Large intestine (tissue), 12 donors: ENCODE results near the gene AXL. TPM values are rescaled to one million over a fixed set of nuclear protein-coding genes. Genes with fewer than 3 reads are reported as not detected.
"Not testable (repeated sequence)": the region's sequence is repeated elsewhere in the genome, so short reads cannot be mapped to it uniquely, and the experiment has no call there.

Source experiments
- DNase-seq, 2 donors: peaks; one replicate each; pipeline versions ENCODE4 v3.0.0 to v3.0.0-alpha.2; 2013
- H3K27ac ChIP-seq: one replicate; pipeline ENCODE4 v1.5.1; 2013; ENCODE audit warnings: low read length
- H3K27me3 ChIP-seq: 2 replicates; pipeline ENCODE4 v1.6.1; 2013; ENCODE audit warnings: low read length; ENCODE audit not compliant: control insufficient read depth, insufficient read depth
- H3K36me3 ChIP-seq: 2 replicates; pipeline ENCODE4 v1.6.1; 2013; ENCODE audit warnings: low read length; ENCODE audit not compliant: control insufficient read depth, insufficient read depth
- H3K4me1 ChIP-seq: one replicate; pipeline ENCODE4 v1.6.1; 2013; ENCODE audit warnings: low read length; ENCODE audit not compliant: control insufficient read depth, insufficient read depth
- H3K4me3 ChIP-seq: one replicate; pipeline ENCODE4 v1.5.1; 2013; ENCODE audit warnings: low read length
- H3K9me3 ChIP-seq: one replicate; pipeline ENCODE4 v1.6.1; 2013; ENCODE audit warnings: mild to moderate bottlenecking, low read depth, low read length, moderate library complexity; ENCODE audit not compliant: control insufficient read depth
- WGBS: methylation state at CpG from one replicate; pipeline ENCODE4 v1.1.5; 2013; ENCODE audit warnings: low lambda C conversion rate; ENCODE audit not compliant: insufficient coverage; 5-methylcytosine and 5-hydroxymethylcytosine counted together
- long read RNA-seq, 11 donors: transcript quantifications; one replicate each; lab custom pipeline, GENCODE V29; 2026
- polyA plus RNA-seq: library from polyadenylated mRNA; unstranded; fragments of 120-200 nt; gene quantifications from one replicate; pipeline ENCODE4 v1.2.1, GENCODE V29; 2013

AXL gene
- polyA plus RNA-seq = 16.0 TPM
- long read RNA-seq, donor 1, partial matches to known transcripts = 0 of 2 reads
- long read RNA-seq, donor 1, other reads (novel, unspliced or antisense) = 0 of 2 reads
- long read RNA-seq, donor 2, full-length matches to known transcripts = 3 of 52 reads
- long read RNA-seq, donor 2, partial matches to known transcripts = 49 of 52 reads
- long read RNA-seq, donor 2, other reads (novel, unspliced or antisense) = 0 of 52 reads
- long read RNA-seq, donor 3, full-length matches to known transcripts = 2 of 2 reads
- long read RNA-seq, donor 3, partial matches to known transcripts = 0 of 2 reads
- long read RNA-seq, donor 3, other reads (novel, unspliced or antisense) = 0 of 2 reads
- long read RNA-seq, donor 4 = 0 reads
- long read RNA-seq, donor 5, full-length matches to known transcripts = 4 of 4 reads
- long read RNA-seq, donor 5, partial matches to known transcripts = 0 of 4 reads
- long read RNA-seq, donor 5, other reads (novel, unspliced or antisense) = 0 of 4 reads
- long read RNA-seq, donor 6, partial matches to known transcripts = 26 of 26 reads
- long read RNA-seq, donor 6, other reads (novel, unspliced or antisense) = 0 of 26 reads
- long read RNA-seq, donor 7 = 0 reads
- long read RNA-seq, donor 8, partial matches to known transcripts = 5 of 5 reads
- long read RNA-seq, donor 8, other reads (novel, unspliced or antisense) = 0 of 5 reads
- long read RNA-seq, donor 9 = 0 reads
- long read RNA-seq, donor 10, partial matches to known transcripts = 27 of 29 reads
- long read RNA-seq, donor 10, other reads (novel, unspliced or antisense) = 0 of 29 reads
- long read RNA-seq, donor 11 = 0 reads

GRCh38 chr19:41218615-41219507 lies at the start of gene AXL:
AXL (plus strand) TSS chr19:41219223; CDS start chr19:41219393, 170 bp downstream.
- H3K27ac ChIP-seq = peak within 1 kb of the TSS; percentile 48
- H3K4me1 ChIP-seq = peaks cover 9% of the 10 kb centered on the region
- no CpG with 5 or more reads among the region's 32 CpGs for WGBS
- H3K4me3 ChIP-seq = peak within 1 kb of the TSS; percentile 58
- H3K36me3 ChIP-seq = peaks cover 5% of the 10 kb centered on the region
- H3K27me3 ChIP-seq = peaks cover 17% of the 10 kb centered on the region
- H3K9me3 ChIP-seq = no peaks in the 10 kb centered on the region
- peak; percentile 64 to 78 for DNase-seq

DNA sequence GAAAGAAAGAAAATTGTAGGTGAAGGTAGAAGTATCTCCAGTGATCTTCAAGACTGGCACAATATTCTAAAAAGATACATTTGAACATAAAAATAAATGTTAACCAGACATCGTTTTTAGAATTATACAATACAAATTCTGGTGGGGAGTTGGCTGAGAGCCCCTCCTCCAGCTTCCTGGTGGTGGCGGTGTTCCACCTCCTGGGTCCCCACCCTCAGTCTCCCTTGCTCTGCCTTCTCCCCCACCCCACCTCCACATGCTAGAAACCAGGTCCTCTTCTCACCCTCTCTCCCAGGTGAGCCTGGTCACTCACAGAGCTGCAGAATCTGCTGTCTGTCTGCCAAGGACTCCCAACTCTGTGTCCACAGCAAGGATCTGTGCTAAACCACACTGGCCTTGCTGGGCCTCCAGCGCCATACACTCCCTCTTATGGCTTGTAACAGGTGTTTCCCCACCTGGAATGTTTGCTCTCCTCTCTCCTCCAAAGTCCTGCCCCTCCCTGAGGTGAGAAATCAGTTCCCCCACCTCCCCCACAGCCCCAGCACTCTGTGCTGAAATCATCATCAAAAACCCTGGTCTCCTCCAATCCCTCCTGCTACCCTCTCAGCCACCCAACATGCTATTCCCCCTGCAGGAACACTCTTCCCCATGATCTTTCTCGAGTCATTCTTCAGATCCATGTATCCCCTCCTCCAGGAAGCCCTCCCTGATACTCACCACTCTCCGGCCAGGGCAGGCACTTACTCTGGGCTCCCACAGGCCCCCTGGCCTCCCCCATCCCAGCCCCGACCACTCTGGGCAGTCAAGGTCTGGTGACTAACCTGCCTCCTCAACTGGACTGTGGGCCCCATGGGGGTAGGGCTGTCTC lies 46.5 kb upstream of the AXL start:
- Histone ChIP-seq H3K4me3 (no peak overlapping the region), H3K36me3 (no peaks in the 10 kb centered on the region), H3K27ac (peak overlapping the region; percentile 84), H3K4me1 (peaks cover 49% of the 10 kb centered on the region), H3K27me3 (no peaks in the 10 kb centered on the region), H3K9me3 (no peaks in the 10 kb centered on the region)
- no CpG with 5 or more reads among the region's 6 CpGs for WGBS
- DNase-seq = peak in 1 of 2 donors; percentile 65

GRCh38 chr19:41174297-41174928 lies 44.6 kb upstream of the AXL start:
- peak overlapping the region; percentile 95 for H3K27ac ChIP-seq
- no peak overlapping the region for H3K4me3 ChIP-seq
- no peaks in the 10 kb centered on the region for H3K27me3 ChIP-seq
- no CpG with 5 or more reads among the region's 15 CpGs for WGBS
- H3K9me3 ChIP-seq = no peaks in the 10 kb centered on the region
- no peaks in the 10 kb centered on the region for H3K36me3 ChIP-seq
- peaks cover 45% of the 10 kb centered on the region for H3K4me1 ChIP-seq
- peak; percentile 88 to 96 for DNase-seq

DNA sequence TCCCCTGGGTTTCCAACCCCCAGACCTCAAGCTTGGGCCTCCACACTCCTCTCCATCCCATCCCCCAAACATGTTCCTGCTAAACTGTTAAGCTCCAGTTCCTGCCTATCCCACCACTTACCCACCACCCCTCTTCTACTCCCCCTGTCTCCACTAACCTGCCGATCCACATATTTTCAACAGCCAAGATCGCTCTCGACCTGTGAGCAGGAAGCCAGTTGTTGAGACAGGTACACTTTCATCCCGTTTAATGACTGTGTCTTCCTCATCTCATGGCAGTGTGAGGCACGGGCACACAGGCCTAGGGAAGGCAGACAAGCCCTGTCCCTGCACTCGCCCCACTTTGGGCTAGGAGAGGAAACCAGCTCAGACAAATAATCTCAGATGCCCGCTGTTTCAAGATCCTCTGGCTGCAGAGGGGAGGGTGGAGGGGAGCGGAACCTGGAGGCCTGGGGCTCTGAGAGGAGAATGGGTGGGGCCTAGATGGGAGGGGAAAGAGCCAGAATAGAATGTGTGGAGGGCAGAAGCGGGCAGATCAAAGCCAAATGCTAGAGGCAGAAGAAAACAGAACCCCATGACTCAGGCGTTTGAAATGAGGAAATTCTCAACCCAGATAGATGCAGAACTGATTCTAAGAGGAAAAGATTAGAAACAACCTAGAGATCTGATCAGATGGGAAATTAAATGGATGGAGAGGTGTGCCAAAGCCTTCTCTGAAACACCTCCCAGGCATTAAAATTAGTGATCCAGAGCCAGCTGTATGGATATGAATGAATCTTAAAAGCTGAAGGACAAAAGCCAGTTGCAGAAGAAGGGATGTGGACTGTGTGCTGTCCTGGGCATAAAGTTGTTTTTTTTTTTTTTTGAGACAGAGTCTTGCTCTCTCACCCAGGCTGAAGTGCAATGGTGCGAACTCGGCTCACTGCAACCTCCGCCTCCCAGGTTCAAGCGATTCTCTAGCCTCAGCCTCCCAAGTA lies 42.9 kb upstream of the AXL start:
- Histone ChIP-seq H3K9me3 (no peaks in the 10 kb centered on the region), H3K27me3 (no peaks in the 10 kb centered on the region), H3K27ac (peak overlapping the region; percentile 95), H3K36me3 (no peaks in the 10 kb centered on the region), H3K4me3 (peak overlapping the region; percentile 26), H3K4me1 (peaks cover 45% of the 10 kb centered on the region)
- DNase-seq = peak; percentile 75 to 89
- WGBS = 20% methylated on average over 1 of the region's 14 CpGs

GRCh38 chr19:41180173-41180572 lies 38.9 kb upstream of the AXL start:
- not testable (repeated sequence) for H3K9me3 ChIP-seq, H3K27ac ChIP-seq, H3K36me3 ChIP-seq, H3K27me3 ChIP-seq, H3K4me3 ChIP-seq, DNase-seq
- no CpG with 5 or more reads among the region's 34 CpGs for WGBS
- H3K4me1 ChIP-seq = peaks cover 18% of the 10 kb centered on the region

DNA sequence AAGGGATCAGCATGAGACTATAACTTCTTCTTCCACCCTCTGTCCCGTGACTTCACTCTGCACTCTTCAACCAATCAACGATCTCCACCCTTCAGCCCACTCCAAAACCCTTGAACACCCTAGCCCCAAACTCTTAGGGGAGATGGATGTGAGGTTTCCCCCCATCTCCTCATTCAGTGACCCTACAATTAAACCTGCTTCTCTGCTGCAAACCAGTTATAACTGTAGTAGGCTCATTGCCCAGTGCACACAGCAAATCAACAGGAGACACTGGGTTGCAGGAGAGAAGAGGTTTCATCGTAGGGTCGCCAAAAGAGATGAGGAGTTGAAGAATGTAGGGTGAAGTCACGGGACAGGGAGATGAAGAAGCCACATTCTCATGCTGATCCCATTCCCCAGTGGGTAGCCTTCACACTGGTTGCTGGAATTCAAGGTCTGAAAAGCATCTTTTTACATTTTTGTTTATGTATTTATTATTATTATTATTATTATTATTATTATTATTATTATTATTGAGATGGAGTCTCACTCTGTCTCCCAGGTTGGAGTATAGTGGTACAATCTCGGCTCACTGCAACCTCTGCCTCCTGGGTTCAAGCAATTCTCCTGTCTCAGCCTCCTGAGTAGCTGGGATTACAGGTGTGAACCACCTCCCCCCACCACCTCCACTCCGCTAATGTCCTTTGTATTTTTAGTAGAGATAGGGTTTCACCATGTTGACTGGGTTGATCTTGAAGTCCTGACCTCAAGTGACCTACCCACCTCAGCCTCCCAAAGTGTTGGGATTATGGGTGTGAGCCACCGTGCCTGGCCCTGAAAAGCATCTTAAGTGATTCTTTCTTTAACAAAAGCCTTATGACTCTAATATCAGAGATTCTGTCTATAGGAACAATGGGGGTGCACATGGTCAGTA lies 31.8 kb upstream of the AXL start:
- no peaks in the 10 kb centered on the region for H3K9me3 ChIP-seq
- H3K27me3 ChIP-seq = no peaks in the 10 kb centered on the region
- H3K4me1 ChIP-seq = peaks cover 5% of the 10 kb centered on the region
- 93% methylated on average over 2 of the region's 8 CpGs for WGBS
- no peaks in the 10 kb centered on the region for H3K36me3 ChIP-seq
- H3K27ac ChIP-seq = no peak overlapping the region
- no peak overlapping the region for H3K4me3 ChIP-seq
- DNase-seq = no peak

- no CpG with 5 or more reads among the region's 3 CpGs for WGBS
Observed at GRCh38 chr19:41187884-41188279, 31.1 kb upstream of the AXL start.

More at GRCh38 chr19:41187884-41188279, 31.1 kb upstream of the AXL start:
- no peak for DNase-seq
- H3K4me1 ChIP-seq = peaks cover 9% of the 10 kb centered on the region
- no peaks in the 10 kb centered on the region for H3K9me3 ChIP-seq
- H3K4me3 ChIP-seq = no peak overlapping the region
- no peaks in the 10 kb centered on the region for H3K36me3 ChIP-seq
- H3K27me3 ChIP-seq = peaks cover 1% of the 10 kb centered on the region
- no peak overlapping the region for H3K27ac ChIP-seq
